HG02870 (cell line): ENCODE results near the gene IFNA13.
A peak's percentile ranks its signal among the peaks of the same experiment; 100 is the strongest.
"Not testable (repeated sequence)": the region's sequence is repeated elsewhere in the genome, so short reads cannot be mapped to it uniquely, and the experiment has no call there.

Source experiments
- ATAC-seq: cut with Tn5 transposase; IDR thresholded peaks from one replicate; pipeline ENCODE4 v1.9.1; 2021; ENCODE audit warnings: mild to moderate bottlenecking, moderate library complexity; ENCODE audit not compliant: unreplicated experiment

Gene IFNA13

DNA sequence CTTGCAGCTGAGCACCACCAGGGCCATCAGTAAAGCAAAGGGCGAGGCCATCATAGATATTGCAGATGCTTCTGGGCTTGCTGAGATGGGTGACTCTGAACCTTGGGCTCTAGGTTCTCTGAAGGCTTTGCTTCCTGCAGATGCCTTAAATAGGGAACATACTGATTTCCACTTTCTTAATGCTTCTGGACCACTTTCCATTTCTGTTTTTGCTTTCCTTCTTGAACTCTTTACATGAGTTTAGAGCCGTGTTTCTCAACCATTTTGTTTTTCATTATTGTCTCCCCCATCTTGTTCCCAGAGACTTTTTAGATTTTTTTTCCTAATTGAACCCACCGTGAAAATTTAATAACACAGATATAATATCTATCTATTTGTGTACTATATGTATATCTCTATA is at the start of gene IFNA13:
Gene IFNA13, minus strand, starts transcription at position 101 of the 400 bp plus-strand sequence. Its CDS starts 47 bp downstream, at position 54.
- ATAC-seq = no peak

DNA sequence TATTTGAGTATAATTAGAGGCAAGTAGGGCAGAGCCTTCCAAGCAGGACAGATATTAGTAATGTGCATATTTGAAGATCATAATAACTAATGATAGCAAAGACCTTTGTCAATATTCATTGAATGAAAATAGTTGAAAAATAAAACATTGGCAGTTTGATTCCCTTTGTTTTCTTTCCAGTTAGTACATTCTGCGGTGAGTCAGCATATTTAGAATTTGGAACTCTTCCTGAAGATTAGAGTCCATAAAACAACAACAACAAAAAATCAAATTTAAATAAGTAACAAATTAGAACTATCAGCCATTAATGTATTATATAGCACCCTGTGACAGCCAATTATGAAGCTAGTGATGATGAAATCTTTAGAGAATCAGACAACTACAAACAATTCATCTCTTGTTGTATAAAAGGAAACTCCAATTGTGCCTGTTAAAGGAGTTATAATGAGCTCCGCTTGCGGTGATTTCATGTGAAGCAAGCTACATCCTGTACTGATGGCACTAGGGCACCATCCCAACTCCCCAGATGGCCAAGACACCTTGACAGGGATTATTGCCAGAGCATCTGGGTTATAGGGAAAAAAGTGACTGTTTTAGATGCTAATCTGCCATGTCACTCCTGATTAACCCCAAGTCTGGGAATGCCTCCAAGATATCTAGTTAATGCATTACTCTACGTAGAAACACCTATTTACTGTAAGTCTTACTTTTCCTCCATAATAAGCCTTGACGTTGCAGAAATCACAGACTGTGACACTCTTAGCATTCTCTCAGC is 47.8 kb upstream of the IFNA13 start:
- no peak for ATAC-seq

GRCh38 chr9:21414220-21414940 is 46.5 kb upstream of the IFNA13 start:
- ATAC-seq = no peak

GRCh38 chr9:21413624-21414023 is 45.8 kb upstream of the IFNA13 start:
- ATAC-seq = peak; percentile 71

DNA sequence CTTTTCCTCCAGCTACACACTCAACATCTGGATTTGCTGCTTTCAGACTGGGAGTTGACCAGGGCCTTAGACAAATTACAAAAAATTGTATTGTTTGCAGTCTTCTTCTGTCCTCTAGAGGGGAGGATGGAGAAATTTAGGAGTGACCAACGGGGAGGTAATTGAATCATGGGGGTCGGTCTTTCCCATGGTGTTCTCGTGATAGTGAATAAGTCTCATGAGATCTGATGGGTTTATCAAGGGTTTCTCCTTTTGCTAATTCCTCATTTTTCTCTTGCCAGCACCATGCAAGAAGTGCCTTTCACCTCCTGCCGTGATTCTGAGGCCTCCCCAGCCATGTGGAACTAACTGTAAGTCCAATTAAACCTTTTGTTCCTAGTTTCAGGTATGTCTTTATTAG is 45.3 kb upstream of the IFNA13 start:
- ATAC-seq = no peak

DNA sequence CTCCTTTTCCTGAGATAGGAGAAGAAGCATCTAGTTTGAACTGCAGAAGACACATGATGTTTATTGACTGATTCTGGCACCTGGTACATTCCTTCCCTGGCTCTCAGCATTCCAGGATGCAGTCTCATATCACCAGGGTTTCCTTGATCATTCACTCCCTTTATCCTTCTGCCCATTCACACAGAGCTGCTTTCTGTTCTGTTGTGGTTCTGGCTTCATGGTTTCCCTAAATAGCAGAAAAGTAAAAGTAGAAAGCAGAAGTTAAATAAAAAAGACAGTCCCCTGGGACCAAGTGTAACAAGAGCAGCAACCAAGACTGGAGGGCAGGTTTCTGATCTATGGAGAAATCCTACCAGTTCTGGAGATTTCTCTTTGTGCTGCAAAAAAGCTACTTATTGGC is 44.2 kb upstream of the IFNA13 start:
- ATAC-seq = no peak

DNA sequence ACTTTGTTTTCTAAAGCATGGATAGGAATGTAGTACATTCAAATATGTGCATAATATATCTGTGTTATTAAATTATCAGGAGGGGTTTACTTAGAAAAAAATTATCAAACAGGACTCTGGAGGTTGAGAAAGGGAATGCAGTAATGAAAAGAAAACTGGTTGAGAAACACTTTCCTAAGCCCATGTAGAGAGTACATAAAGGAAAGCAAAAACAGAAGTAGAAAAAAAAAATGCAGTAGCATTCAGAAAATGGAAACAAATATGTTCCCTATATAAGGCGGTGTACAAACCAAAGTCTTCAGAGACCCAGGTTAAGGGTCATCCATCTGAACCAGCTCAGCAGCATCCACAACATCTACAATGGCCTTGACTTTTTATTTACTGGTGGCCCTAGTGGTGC is 41.0 kb upstream of the IFNA13 start, which contains the start of gene IFNA8:
Gene IFNA8, plus strand, starts transcription at position 301 of the 400 bp plus-strand sequence. Its CDS starts 60 bp downstream, at position 361.
- no peak for ATAC-seq

GRCh38 chr9:21404146-21404545 is 36.3 kb upstream of the IFNA13 start:
- ATAC-seq = no peak

GRCh38 chr9:21402386-21403251 is 34.8 kb upstream of the IFNA13 start:
- ATAC-seq = no peak

DNA sequence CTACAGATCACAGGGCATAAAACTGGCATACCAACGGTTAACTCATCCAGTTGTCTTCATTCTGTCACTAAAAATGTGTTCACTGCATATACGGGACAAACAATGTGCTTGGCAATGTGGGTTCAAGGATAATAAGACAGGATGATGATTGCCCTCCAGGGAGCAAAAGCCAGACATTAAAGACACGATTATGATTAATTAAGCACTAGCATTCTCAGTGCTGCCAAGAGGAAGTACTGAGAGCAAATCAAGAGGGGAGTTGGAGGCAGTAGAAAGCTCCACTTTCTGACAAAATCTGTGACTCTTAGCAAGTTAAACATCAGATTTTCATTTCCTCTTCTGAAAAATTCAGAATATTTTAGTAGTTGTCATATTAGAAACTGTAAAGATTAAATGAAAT is 32.1 kb upstream of the IFNA13 start:
- ATAC-seq = no peak

- no peak for ATAC-seq
These were observed 31.2 kb upstream of the IFNA13 start for GRCh38 chr9:21398955-21399489.

GRCh38 chr9:21395778-21396717 is 28.2 kb upstream of the IFNA13 start:
- ATAC-seq = peak; percentile 75

GRCh38 chr9:21392270-21392669 is 24.4 kb upstream of the IFNA13 start:
- ATAC-seq = peak; percentile 79

GRCh38 chr9:21385131-21385670 is 17.3 kb upstream of the IFNA13 start, which contains the start of gene IFNA2:
Gene IFNA2, minus strand, starts transcription at chr9:21385398. Its CDS starts 69 bp downstream, at chr9:21385329.
- no peak for ATAC-seq

DNA sequence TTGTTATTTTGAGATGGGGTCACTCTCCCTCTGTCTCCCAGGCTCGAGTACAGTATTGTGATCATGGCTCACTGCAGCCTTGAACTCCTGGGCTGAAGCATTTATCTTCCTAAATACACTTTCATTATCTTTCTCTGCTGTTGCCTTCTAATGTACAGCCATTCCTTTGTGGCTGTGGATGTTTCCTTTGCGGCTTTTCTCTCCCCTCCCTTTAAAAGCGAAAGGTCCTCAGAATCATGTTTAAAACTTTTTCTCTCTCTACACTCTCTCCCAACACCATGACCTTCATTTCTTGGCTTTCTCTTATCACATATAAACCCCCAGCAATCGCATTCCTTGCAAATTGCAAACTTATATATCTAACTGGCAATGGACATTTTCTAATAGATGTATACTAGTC is 15.8 kb upstream of the IFNA13 start:
- ATAC-seq = no peak

- ATAC-seq = peak; percentile 99
These were observed 13.8 kb upstream of the IFNA13 start for GRCh38 chr9:21381448-21382339.

GRCh38 chr9:21371467-21371866 is 3.6 kb upstream of the IFNA13 start:
- ATAC-seq = not testable (repeated sequence)

DNA sequence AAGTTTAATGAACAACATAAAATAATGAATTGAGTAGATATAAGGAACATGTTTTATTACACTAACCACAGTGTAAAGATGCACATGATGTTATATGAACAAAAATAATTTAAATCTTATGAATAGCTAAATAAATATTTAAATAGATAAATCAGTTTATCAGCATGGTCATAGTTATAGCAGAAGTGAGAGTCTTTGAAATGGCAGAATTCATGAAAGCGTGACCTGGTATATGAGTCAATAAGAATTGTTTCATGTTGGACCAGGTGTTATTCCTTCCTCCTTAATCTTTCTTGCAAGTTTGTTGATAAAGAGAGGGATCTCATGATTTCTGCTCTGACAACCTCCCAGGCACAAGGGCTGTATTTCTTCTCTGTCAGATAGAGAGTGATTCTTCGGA is 688 bp downstream of the IFNA13 start:
- peak; percentile 97 for ATAC-seq
